Calu3 (cell line): ENCODE results near the gene FTO. TPM values are rescaled to one million over a fixed set of nuclear protein-coding genes. Genes with fewer than 3 reads are reported as not detected.

Experiments
- BruUV-seq: library from RNA; stranded (reverse); fragments of 400-500 nt; replicated peaks from 2 replicates; lab custom pipeline; 2021; lab: Mats Ljungman, UMichigan
- CTCF ChIA-PET: fragments of 300-600 bp; sonication (Branson Sonifier 250); formaldehyde crosslinking; loops from one replicate; lab custom pipeline; 2022; ENCODE audit warnings: antibody characterized with exemption; lab: Charles Lee
- DNase-seq: peaks from one replicate; pipeline ENCODE4 v3.0.0; 2022
- H3K27ac Mint-ChIP-seq: one replicate; pipeline ENCODE4 v1.8.0; 2022; ENCODE audit warnings: mixed read lengths; ENCODE audit not compliant: unreplicated experiment
- H3K27me3 Mint-ChIP-seq: one replicate; pipeline ENCODE4 v1.8.0; 2022; ENCODE audit warnings: mixed read lengths; ENCODE audit not compliant: unreplicated experiment
- H3K36me3 Mint-ChIP-seq: one replicate; pipeline ENCODE4 v1.8.0; 2022; ENCODE audit warnings: mild to moderate bottlenecking, moderate library complexity, mixed read lengths; ENCODE audit not compliant: insufficient read depth, unreplicated experiment
- H3K4me1 Mint-ChIP-seq: one replicate; pipeline ENCODE4 v1.8.0; 2022; ENCODE audit warnings: mild to moderate bottlenecking, low read depth, mixed read lengths; ENCODE audit not compliant: unreplicated experiment
- H3K4me3 Mint-ChIP-seq: one replicate; pipeline ENCODE4 v1.8.0; 2022; ENCODE audit warnings: mild to moderate bottlenecking, low read depth, moderate library complexity, mixed read lengths; ENCODE audit not compliant: unreplicated experiment
- H3K9me3 Mint-ChIP-seq: one replicate; pipeline ENCODE4 v1.8.0; 2022; ENCODE audit warnings: low read depth, mixed read lengths; ENCODE audit not compliant: unreplicated experiment
- intact Hi-C: fragments of 100-400 bp; cut with micrococcal nuclease; formaldehyde crosslinking; loops from one replicate; pipeline ENCODE4 v1.10.0; 2022; ENCODE audit not compliant: unreplicated experiment
- total RNA-seq: library from RNA; stranded (reverse); gene quantifications from 2 replicates; pipeline ENCODE4 v1.2.3, GENCODE V29; 2022
- TF ChIP-seq, protein P1 (sequence below): fragments of 200-600 bp; IDR thresholded peaks from one replicate; pipeline ENCODE4 v1.8.0; 2022; ENCODE audit warnings: antibody characterized with exemption; ENCODE audit not compliant: unreplicated experiment

Gene FTO
- total RNA-seq, 1 experiment from 2014 or later = 68.9 TPM

DNA sequence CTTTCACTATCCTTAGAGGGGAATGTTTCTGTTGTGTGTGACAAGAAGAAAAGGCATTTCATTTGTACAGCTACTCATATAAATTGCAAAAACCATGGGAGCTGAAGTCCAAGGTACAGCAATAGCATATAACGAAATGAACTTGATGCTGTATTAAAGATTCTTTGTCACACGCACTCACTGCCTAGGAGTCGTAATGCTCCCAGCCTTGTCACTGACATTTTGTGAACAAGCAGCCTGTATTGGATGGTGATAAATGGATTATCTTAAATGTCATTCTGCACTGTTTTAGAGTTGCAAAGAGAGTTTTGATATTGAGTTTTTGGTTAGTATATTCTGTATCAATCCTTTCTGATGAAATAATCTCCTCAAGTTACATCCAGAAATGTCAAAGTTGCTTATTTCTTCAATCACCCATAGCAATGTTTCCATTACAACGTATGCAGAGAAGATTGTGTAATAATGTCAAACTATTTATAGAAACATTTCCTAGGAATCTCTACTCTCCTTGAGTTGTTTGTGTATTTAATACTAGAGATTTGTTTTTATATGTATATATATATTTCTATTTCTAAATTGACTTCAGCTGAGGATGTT is 270.6 kb downstream of the FTO start:
- H3K27me3 Mint-ChIP-seq = no peaks in the 10 kb centered on the region
- no peaks in the 10 kb centered on the region for H3K9me3 Mint-ChIP-seq
- intact Hi-C loops = no loop called here
- H3K4me3 Mint-ChIP-seq = no peak overlapping the region
- TF ChIP-seq, protein P1, sequence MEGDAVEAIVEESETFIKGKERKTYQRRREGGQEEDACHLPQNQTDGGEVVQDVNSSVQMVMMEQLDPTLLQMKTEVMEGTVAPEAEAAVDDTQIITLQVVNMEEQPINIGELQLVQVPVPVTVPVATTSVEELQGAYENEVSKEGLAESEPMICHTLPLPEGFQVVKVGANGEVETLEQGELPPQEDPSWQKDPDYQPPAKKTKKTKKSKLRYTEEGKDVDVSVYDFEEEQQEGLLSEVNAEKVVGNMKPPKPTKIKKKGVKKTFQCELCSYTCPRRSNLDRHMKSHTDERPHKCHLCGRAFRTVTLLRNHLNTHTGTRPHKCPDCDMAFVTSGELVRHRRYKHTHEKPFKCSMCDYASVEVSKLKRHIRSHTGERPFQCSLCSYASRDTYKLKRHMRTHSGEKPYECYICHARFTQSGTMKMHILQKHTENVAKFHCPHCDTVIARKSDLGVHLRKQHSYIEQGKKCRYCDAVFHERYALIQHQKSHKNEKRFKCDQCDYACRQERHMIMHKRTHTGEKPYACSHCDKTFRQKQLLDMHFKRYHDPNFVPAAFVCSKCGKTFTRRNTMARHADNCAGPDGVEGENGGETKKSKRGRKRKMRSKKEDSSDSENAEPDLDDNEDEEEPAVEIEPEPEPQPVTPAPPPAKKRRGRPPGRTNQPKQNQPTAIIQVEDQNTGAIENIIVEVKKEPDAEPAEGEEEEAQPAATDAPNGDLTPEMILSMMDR = no peak
- H3K27ac Mint-ChIP-seq = no peak overlapping the region
- no peaks in the 10 kb centered on the region for H3K36me3 Mint-ChIP-seq
- CTCF ChIA-PET = no interaction called here
- DNase-seq = no peak
- no peaks in the 10 kb centered on the region for H3K4me1 Mint-ChIP-seq
- BruUV-seq = no TSS peak

DNA sequence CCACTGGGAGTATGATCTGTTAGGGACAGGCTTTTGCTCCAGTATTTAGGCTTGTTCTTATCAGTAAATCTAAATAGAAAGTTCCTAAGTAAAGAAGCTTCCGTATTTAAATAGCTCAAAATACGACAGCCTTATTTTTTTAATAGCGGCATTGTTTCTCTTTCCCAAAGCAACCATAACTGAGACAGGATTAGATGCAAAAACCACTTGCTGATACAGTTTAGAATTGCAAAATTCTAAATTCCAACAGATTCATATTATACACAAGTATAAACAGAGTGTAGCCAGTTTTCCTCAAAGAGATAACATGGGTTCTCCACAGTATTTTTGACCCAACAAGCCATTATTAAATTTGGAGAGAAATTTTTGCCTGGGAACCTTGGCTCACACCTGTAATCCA is 276.7 kb downstream of the FTO start:
- no TSS peak for BruUV-seq
- DNase-seq = no peak
- H3K36me3 Mint-ChIP-seq = no peaks in the 10 kb centered on the region
- H3K9me3 Mint-ChIP-seq = no peaks in the 10 kb centered on the region
- TF ChIP-seq, protein P1 = no peak
- H3K27ac Mint-ChIP-seq = no peak overlapping the region
- intact Hi-C loops = no loop called here
- no peak overlapping the region for H3K4me3 Mint-ChIP-seq
- H3K4me1 Mint-ChIP-seq = no peaks in the 10 kb centered on the region
- H3K27me3 Mint-ChIP-seq = no peaks in the 10 kb centered on the region
- CTCF ChIA-PET = no interaction called here

DNA sequence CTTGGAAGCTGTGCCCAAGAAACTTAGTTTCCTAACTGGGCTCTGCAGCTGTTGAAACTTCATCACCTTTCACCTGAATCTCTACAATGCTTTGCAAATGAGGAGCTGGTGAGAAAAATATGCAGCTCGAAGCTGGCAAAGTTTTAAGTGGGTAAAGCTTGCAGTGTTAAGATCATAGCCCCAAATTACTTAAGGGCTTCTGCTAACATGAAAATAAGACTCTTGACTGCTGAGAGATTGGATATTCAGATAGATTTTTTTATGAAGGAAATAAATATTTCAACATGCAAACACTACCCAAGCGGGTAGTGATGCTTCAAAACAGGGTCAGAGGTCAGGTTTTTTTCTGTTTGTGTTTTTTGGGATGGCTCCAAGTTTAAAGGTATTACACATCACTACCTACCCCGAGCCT is 278.7 kb downstream of the FTO start:
- CTCF ChIA-PET = no interaction called here
- no peaks in the 10 kb centered on the region for H3K4me1 Mint-ChIP-seq
- no peaks in the 10 kb centered on the region for H3K36me3 Mint-ChIP-seq
- no peak overlapping the region for H3K4me3 Mint-ChIP-seq
- TF ChIP-seq, protein P1 = no peak
- no peak overlapping the region for H3K27ac Mint-ChIP-seq
- DNase-seq = no peak
- no peaks in the 10 kb centered on the region for H3K9me3 Mint-ChIP-seq
- BruUV-seq = no TSS peak
- intact Hi-C loops = no loop called here
- H3K27me3 Mint-ChIP-seq = no peaks in the 10 kb centered on the region

DNA sequence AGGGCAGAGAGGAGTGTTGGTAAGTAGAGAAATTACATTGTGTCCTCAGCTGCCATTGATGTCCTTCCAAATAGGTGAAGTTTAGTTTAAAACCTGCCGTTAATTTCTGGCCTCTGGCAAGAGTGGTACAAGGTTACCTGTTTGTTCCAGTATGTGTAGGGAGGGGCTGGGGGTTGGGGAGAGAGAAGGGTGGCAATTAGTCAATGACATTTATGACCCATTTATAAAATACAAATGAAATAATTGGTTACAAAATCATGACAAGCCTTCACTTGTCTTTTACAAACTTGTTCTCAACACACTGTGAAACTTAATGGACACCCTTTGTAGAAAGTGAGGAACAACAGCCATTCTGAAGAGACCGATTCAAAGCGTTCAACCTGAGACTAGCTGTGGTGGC is 281.0 kb downstream of the FTO start:
- no peak for DNase-seq
- TF ChIP-seq, protein P1 = no peak
- H3K27me3 Mint-ChIP-seq = no peaks in the 10 kb centered on the region
- H3K36me3 Mint-ChIP-seq = no peaks in the 10 kb centered on the region
- H3K27ac Mint-ChIP-seq = no peak overlapping the region
- H3K9me3 Mint-ChIP-seq = no peaks in the 10 kb centered on the region
- intact Hi-C loops = no loop called here
- H3K4me1 Mint-ChIP-seq = no peaks in the 10 kb centered on the region
- H3K4me3 Mint-ChIP-seq = no peak overlapping the region
- CTCF ChIA-PET = no interaction called here
- no TSS peak for BruUV-seq
